Astrocyte of the cerebellum (primary cell): Measurements from ENCODE around the gene TRIM44.
"Not testable (repeated sequence)": the region's sequence is repeated elsewhere in the genome, so short reads cannot be mapped to it uniquely, and the experiment has no call there.

Source experiments
- DNase-seq: peaks from one replicate; pipeline ENCODE4 v3.0.0-alpha.2; 2011; ENCODE audit warnings: low read depth
- H3K4me3 ChIP-seq: 2 replicates; pipeline ENCODE4 v1.5.1; 2011; ENCODE audit warnings: mild to moderate bottlenecking, low read depth, low read length, moderate library complexity
- in situ Hi-C: cut with HindIII; loops from 2 replicates; pipeline ENCODE4 v1.10.0; 2017; ENCODE audit warnings: low sequenced_read_pairs
- TF ChIP-seq, protein P1 (sequence below): IDR thresholded peaks from 2 replicates; pipeline ENCODE4 v1.5.1; 2012; ENCODE audit warnings: low read length, low read depth, moderate library complexity, mild to moderate bottlenecking; ENCODE audit errors: missing control alignments

Gene TRIM44

DNA sequence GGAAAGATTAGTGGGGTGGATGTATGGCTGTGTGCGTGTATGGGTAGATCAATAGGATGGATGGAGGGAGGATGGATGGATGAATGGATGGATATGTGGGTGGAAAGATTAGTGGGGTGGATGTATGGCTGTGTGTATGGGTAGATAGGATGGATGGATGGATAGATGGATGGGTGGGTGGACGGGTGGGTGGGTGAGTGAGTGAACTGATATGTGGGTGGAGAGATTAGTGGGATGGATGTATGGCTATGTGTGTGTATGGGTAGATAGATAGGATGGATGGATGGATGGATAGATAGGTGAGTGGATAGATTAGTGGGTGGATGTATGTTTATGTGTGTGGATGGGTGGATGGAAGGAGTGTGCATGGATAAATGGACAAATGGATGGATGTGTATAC, 193.7 kb downstream of the TRIM44 start:
- TF ChIP-seq, protein P1, sequence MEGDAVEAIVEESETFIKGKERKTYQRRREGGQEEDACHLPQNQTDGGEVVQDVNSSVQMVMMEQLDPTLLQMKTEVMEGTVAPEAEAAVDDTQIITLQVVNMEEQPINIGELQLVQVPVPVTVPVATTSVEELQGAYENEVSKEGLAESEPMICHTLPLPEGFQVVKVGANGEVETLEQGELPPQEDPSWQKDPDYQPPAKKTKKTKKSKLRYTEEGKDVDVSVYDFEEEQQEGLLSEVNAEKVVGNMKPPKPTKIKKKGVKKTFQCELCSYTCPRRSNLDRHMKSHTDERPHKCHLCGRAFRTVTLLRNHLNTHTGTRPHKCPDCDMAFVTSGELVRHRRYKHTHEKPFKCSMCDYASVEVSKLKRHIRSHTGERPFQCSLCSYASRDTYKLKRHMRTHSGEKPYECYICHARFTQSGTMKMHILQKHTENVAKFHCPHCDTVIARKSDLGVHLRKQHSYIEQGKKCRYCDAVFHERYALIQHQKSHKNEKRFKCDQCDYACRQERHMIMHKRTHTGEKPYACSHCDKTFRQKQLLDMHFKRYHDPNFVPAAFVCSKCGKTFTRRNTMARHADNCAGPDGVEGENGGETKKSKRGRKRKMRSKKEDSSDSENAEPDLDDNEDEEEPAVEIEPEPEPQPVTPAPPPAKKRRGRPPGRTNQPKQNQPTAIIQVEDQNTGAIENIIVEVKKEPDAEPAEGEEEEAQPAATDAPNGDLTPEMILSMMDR: no peak
- no peak for DNase-seq
- H3K4me3 ChIP-seq: no peak overlapping the region
- in situ Hi-C loops: no loop called here

DNA sequence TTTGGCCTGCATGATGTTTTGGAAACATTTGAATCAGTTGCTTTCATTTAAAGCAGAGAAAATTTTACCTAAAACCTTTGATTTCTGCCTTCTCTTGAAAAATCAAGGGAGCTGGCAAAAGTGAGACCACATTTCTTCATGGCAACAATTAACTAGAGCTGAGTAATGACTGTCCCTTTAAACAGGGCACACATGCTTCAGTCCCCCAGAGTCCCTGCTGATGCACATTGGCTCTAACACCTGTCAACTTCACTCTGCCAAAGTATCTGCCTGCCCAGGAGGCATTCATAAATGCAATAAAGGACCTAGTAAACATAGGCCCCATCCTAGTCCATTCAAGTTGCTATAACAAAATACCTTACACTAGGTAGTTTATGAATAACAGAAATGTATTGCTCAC, 194.2 kb downstream of the TRIM44 start:
- in situ Hi-C loops: no loop called here
- no peak for DNase-seq
- TF ChIP-seq, protein P1: no peak

DNA sequence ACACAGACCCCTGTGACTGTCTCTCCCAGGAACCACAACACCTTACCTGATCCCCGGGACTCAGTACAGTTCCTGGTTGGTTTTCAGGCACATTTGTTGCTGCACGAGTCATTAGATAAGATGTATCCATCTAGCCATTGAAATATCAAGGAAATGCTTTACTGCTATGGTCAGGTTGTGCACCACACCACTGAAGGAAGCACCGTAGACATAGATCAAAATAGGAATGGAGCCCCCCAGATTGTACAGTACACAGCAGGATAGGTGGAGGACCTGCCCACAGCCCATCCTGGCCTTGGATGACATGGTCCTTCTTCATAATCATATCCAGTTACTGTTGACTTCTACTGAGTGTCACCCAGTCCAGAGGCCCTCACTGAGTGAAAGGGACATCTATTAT, 195.3 kb downstream of the TRIM44 start:
- TF ChIP-seq, protein P1: no peak
- no peak overlapping the region for H3K4me3 ChIP-seq
- no peak for DNase-seq
- in situ Hi-C loops: no loop called here

More for the DNA sequence above, 194.2 kb downstream of the TRIM44 start:
- no peak overlapping the region for H3K4me3 ChIP-seq

DNA sequence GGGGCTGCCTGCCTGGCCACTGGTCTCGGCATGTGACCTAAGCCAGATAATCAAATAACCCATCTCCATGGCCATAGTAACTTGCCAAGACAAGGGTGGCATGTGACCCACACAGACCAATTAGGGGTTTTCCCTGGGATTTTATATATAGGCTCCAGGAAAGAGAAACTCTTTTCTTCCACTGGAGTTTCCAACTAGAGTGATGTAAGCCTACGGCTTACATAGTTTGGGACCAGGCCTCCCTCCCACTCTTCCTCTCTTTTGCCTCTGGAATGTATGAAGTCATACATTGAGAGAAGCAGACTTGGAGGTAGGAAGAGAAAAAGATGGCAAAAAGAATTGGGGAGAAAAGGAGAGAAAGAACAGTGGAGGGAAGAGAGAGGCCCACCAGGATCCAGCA, 196.7 kb downstream of the TRIM44 start:
- in situ Hi-C loops: no loop called here
- TF ChIP-seq, protein P1: no peak
- no peak for DNase-seq
- H3K4me3 ChIP-seq: no peak overlapping the region

DNA sequence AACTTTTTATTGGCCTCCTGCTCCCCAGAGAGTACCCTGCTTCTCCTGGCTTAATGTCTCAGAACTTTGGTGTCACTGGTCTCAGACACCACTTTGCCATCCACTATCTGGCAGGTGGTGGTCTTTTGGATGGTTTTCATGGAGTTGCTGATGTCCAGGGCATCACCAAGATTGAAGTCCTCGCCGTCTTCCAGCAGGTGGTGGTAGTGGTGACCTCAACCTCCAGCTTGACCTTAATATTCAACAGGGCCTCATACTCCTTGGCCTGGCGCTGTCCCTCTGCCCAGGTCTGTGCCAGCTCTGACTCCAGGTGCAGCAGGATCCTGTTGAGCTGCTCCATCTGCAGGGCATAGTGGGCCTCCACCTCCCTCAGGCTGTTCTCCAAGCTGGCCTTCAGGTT, 197.6 kb downstream of the TRIM44 start:
- in situ Hi-C loops, H3K4me3 ChIP-seq, DNase-seq: not testable (repeated sequence)

DNA sequence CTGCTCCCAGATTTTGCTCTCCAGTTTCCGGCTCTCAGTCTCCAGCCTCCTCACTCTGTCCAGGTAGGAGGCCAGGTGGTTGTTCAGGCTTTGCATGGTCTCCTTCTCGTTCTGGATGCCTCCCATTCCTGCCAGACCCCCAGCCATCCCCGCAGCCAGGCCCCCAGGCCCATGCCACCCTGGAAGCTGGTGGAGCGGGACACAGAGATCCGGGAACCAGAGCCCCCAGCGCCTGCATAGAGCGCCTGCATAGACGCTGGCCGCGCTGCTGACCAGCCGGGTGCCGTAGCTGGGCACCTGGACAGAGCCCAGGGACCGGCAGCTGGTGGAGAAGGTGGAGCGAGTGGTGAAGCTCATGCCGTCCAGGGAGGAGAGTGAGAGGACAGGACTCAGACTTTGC, 198.6 kb downstream of the TRIM44 start:
- DNase-seq: no peak
- TF ChIP-seq, protein P1: no peak
- in situ Hi-C loops: no loop called here
- no peak overlapping the region for H3K4me3 ChIP-seq

DNA sequence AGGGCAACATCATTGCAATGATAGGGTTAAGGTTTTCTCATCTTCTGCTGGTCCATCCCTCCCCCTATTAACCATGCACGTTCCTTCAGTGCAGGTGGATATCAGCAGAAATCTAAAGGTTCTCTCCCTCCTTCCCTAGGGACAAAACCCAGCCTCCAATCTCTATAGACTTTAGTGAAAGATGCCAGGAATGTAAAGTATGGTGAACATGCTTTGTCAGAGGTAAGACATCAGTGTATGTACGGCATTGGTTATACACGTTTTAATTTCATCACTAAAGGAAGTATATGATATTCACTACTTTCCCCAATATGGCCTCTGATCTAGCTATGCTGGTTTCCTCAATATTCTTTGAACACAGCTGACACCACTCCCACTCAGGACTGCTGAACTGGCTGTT, 200.1 kb downstream of the TRIM44 start:
- no peak overlapping the region for H3K4me3 ChIP-seq
- no peak for DNase-seq
- in situ Hi-C loops: no loop called here
- TF ChIP-seq, protein P1: no peak
